ENCODE results near the gene MAEL. TPM values are rescaled to one million over a fixed set of nuclear protein-coding genes. Genes with fewer than 3 reads are reported as not detected.

Gene MAEL
- total RNA-seq, 4 donors from 2014 or later = 0.63 to 1.2 (median 0.66) TPM; not detected in 1

GRCh38 chr1:167033646-167034045, 44.6 kb downstream of the MAEL start:
- Histone ChIP-seq H3K27ac (no peak overlapping the region), H3K36me3 (no peaks in the 10 kb centered on the region), H3K9me3 (no peaks in the 10 kb centered on the region), H3K4me1 (no peaks in the 10 kb centered on the region), H3K4me3 (no peak overlapping the region), H3K27me3 (no peaks in the 10 kb centered on the region)
- DNase-seq (ENCODE audit: low spot score in 2 of 2) = no peak
- 57 to 69% methylated on average over 2 of the region's 2 CpGs for WGBS, 2 donors
- TF ChIP-seq POLR2A (IDR thresholded peaks at IDR 0.05) (no peak), CTCF (IDR thresholded peaks at IDR 0.05) (no peak), EP300 (IDR thresholded peaks at IDR 0.05) (no peak)

- H3K27ac ChIP-seq = no peak overlapping the region
- no peaks in the 10 kb centered on the region for H3K36me3 ChIP-seq
- H3K4me1 ChIP-seq = peaks cover 0 to 10% (median 0%) of the 10 kb centered on the region in 4 donors
- WGBS, 2 donors = 27 to 34% methylated on average over 21 of the region's 21 CpGs
- DNase-seq (ENCODE audit: low spot score in 2 of 2) = no peak
- peak overlapping the region in 2 of 4 donors; percentile 39 to 42 for H3K4me3 ChIP-seq
- H3K9me3 ChIP-seq = no peaks in the 10 kb centered on the region
- H3K27me3 ChIP-seq = no peaks in the 10 kb centered on the region
- TF ChIP-seq CTCF (IDR thresholded peaks at IDR 0.05) = no peak
- no peak for TF ChIP-seq POLR2A (IDR thresholded peaks at IDR 0.05)
- TF ChIP-seq EP300 (IDR thresholded peaks at IDR 0.05) = no peak
Observed at GRCh38 chr1:167043752-167044488, 54.8 kb downstream of the MAEL start.

- H3K4me3 ChIP-seq = no peak overlapping the region
- WGBS, 2 donors = 95 to 98% methylated on average over 5 of the region's 5 CpGs
- no peak for TF ChIP-seq EP300 (IDR thresholded peaks at IDR 0.05)
Observed at GRCh38 chr1:167051907-167052306, 62.8 kb downstream of the MAEL start.

GRCh38 chr1:167052389-167052788, 63.3 kb downstream of the MAEL start:
- DNase-seq (ENCODE audit: low spot score in 2 of 2) = no peak
- H3K9me3 ChIP-seq = no peaks in the 10 kb centered on the region
- H3K27me3 ChIP-seq = no peaks in the 10 kb centered on the region
- H3K27ac ChIP-seq = no peak overlapping the region
- H3K4me1 ChIP-seq = no peaks in the 10 kb centered on the region
- WGBS, 2 donors = 70 to 79% methylated on average over 8 of the region's 8 CpGs
- TF ChIP-seq EP300 (IDR thresholded peaks at IDR 0.05) (no peak), CTCF (IDR thresholded peaks at IDR 0.05) (peak in 2 of 5 experiments; percentile 12 to 20)
- H3K36me3 ChIP-seq = no peaks in the 10 kb centered on the region
- H3K4me3 ChIP-seq = no peak overlapping the region

More at GRCh38 chr1:167051907-167052306, 62.8 kb downstream of the MAEL start:
- Histone ChIP-seq H3K36me3 (no peaks in the 10 kb centered on the region), H3K27me3 (no peaks in the 10 kb centered on the region), H3K9me3 (no peaks in the 10 kb centered on the region), H3K27ac (no peak overlapping the region), H3K4me1 (no peaks in the 10 kb centered on the region)
- DNase-seq (ENCODE audit: low spot score in 2 of 2) = no peak

- Histone ChIP-seq H3K4me3 (no peak overlapping the region), H3K9me3 (no peaks in the 10 kb centered on the region), H3K36me3 (no peaks in the 10 kb centered on the region), H3K27me3 (peaks cover 0 to under 1% of the 10 kb centered on the region in 2 donors), H3K4me1 (peaks cover 0 to 9% (median 4%) of the 10 kb centered on the region in 4 donors), H3K27ac (no peak overlapping the region)
- no peak for TF ChIP-seq EP300 (IDR thresholded peaks at IDR 0.05)
- TF ChIP-seq POLR2A (IDR thresholded peaks at IDR 0.05) = no peak
- TF ChIP-seq CTCF (IDR thresholded peaks at IDR 0.05) = no peak
- WGBS, 2 donors = 50 to 63% methylated on average over 2 to 3 of the region's 3 CpGs
- no peak for DNase-seq (ENCODE audit: low spot score in 2 of 2)
Observed at GRCh38 chr1:167054531-167054930, 65.5 kb downstream of the MAEL start.
